HEK293 (cell line): ENCODE results near the gene IGSF9B.
A peak's percentile ranks its signal among the peaks of the same experiment; 100 is the strongest.

Source experiments
- BCL11B ChIP-seq: fragments of 450-650 bp; formaldehyde crosslinking; IDR thresholded peaks from 2 replicates; pipeline ENCODE4 v1.5.1; 2016; ENCODE audit warnings: low read depth, missing biosample characterization, missing genetic modification characterization
- PRDM10 ChIP-seq: fragments of 450-650 bp; formaldehyde crosslinking; IDR thresholded peaks from 2 replicates; pipeline ENCODE4 v1.5.1; 2016; ENCODE audit warnings: missing biosample characterization, missing genetic modification characterization
- SALL2 ChIP-seq: fragments of 450-650 bp; formaldehyde crosslinking; IDR thresholded peaks from 2 replicates; pipeline ENCODE4 v1.5.0; 2017; ENCODE audit warnings: missing biosample characterization, mild to moderate bottlenecking, missing genetic modification characterization, borderline replicate concordance
- SP3 ChIP-seq: fragments of 450-650 bp; formaldehyde crosslinking; IDR thresholded peaks from 2 replicates; pipeline ENCODE4 v1.5.1; 2016; ENCODE audit warnings: missing biosample characterization, missing genetic modification characterization
- TRIM28 ChIP-seq: IDR thresholded peaks from 2 replicates; pipeline ENCODE4 v1.6.1; 2011; ENCODE audit warnings: low read length, control low read depth, borderline replicate concordance
- YY1 ChIP-seq: fragments of 450-650 bp; formaldehyde crosslinking; IDR thresholded peaks from 2 replicates; pipeline ENCODE4 v1.5.1; 2018; ENCODE audit warnings: missing biosample characterization, missing genetic modification characterization
- ZBTB20 ChIP-seq: fragments of 450-650 bp; formaldehyde crosslinking; IDR thresholded peaks from 2 replicates; pipeline ENCODE4 v1.5.1; 2016; ENCODE audit warnings: missing biosample characterization, missing genetic modification characterization
- ZBTB6 ChIP-seq: fragments of 450-650 bp; formaldehyde crosslinking; IDR thresholded peaks from 2 replicates; pipeline ENCODE4 v1.5.1; 2017; ENCODE audit warnings: missing biosample characterization, missing genetic modification characterization
- ZNF10 ChIP-seq: fragments of 450-650 bp; formaldehyde crosslinking; IDR thresholded peaks from 2 replicates; pipeline ENCODE4 v1.5.1; 2017; ENCODE audit warnings: missing biosample characterization, missing genetic modification characterization
- ZNF121 ChIP-seq: fragments of 450-650 bp; formaldehyde crosslinking; IDR thresholded peaks from 2 replicates; pipeline ENCODE4 v1.5.1; 2016; ENCODE audit warnings: missing biosample characterization, missing genetic modification characterization
- ZNF19 ChIP-seq: fragments of 450-650 bp; formaldehyde crosslinking; IDR thresholded peaks from 2 replicates; pipeline ENCODE4; 2016; ENCODE audit warnings: missing biosample characterization, missing genetic modification characterization, low read depth
- ZNF221 ChIP-seq: fragments of 450-650 bp; formaldehyde crosslinking; IDR thresholded peaks from 2 replicates; pipeline ENCODE4 v1.5.1; 2017; ENCODE audit warnings: missing biosample characterization, missing genetic modification characterization, borderline replicate concordance
- ZNF24 ChIP-seq: fragments of 450-650 bp; formaldehyde crosslinking; IDR thresholded peaks from 2 replicates; pipeline ENCODE4 v1.5.1; 2016; ENCODE audit warnings: missing biosample characterization, missing genetic modification characterization
- ZNF280D ChIP-seq: fragments of 450-650 bp; formaldehyde crosslinking; IDR thresholded peaks from 2 replicates; pipeline ENCODE4 v1.5.1; 2016; ENCODE audit warnings: missing biosample characterization, missing genetic modification characterization
- ZNF335 ChIP-seq: fragments of 450-650 bp; formaldehyde crosslinking; conservative IDR thresholded peaks from 2 replicates; pipeline ENCODE4 v1.5.1; 2016; ENCODE audit warnings: missing biosample characterization, missing genetic modification characterization
- ZNF423 ChIP-seq: fragments of 450-650 bp; formaldehyde crosslinking; IDR thresholded peaks from 2 replicates; pipeline ENCODE4 v1.5.1; 2016; ENCODE audit warnings: missing biosample characterization, missing genetic modification characterization
- ZNF48 ChIP-seq: fragments of 450-650 bp; formaldehyde crosslinking; IDR thresholded peaks from 2 replicates; pipeline ENCODE4 v1.5.1; 2016; ENCODE audit warnings: missing biosample characterization, missing genetic modification characterization
- ZNF548 ChIP-seq: fragments of 450-650 bp; formaldehyde crosslinking; IDR thresholded peaks from 2 replicates; pipeline ENCODE4 v1.5.1; 2016; ENCODE audit warnings: missing biosample characterization, missing genetic modification characterization
- ZNF610 ChIP-seq: fragments of 450-650 bp; formaldehyde crosslinking; IDR thresholded peaks from 2 replicates; pipeline ENCODE4 v1.5.1; 2016; ENCODE audit warnings: missing biosample characterization, missing genetic modification characterization, borderline replicate concordance
- ZNF658 ChIP-seq: fragments of 450-650 bp; formaldehyde crosslinking; IDR thresholded peaks from 2 replicates; pipeline ENCODE4; 2016; ENCODE audit warnings: missing biosample characterization, missing genetic modification characterization
- ZNF660 ChIP-seq: fragments of 450-650 bp; IDR thresholded peaks from 2 replicates; pipeline ENCODE4 v1.5.1; 2018; ENCODE audit warnings: missing biosample characterization, mild to moderate bottlenecking, missing genetic modification characterization
- ZNF677 ChIP-seq: fragments of 450-650 bp; IDR thresholded peaks from 2 replicates; pipeline ENCODE4 v1.5.0; 2018; ENCODE audit warnings: missing biosample characterization, mild to moderate bottlenecking, missing genetic modification characterization, moderate library complexity
- ZNF776 ChIP-seq: fragments of 450-650 bp; formaldehyde crosslinking; IDR thresholded peaks from 2 replicates; pipeline ENCODE4 v1.5.0; 2017; ENCODE audit warnings: missing biosample characterization, missing genetic modification characterization, borderline replicate concordance
- ZNF785 ChIP-seq: fragments of 450-650 bp; formaldehyde crosslinking; IDR thresholded peaks from 2 replicates; pipeline ENCODE4 v1.5.1; 2016; ENCODE audit warnings: missing biosample characterization, missing genetic modification characterization
- ZNF791 ChIP-seq: fragments of 450-650 bp; formaldehyde crosslinking; IDR thresholded peaks from 2 replicates; pipeline ENCODE4 v1.5.1; 2016; ENCODE audit warnings: missing biosample characterization, missing genetic modification characterization
- ZNF830 ChIP-seq: fragments of 450-650 bp; IDR thresholded peaks from 2 replicates; pipeline ENCODE4 v1.5.0; 2018; ENCODE audit warnings: missing biosample characterization, missing genetic modification characterization, low read depth, mild to moderate bottlenecking, moderate library complexity
- ZSCAN4 ChIP-seq: fragments of 450-650 bp; formaldehyde crosslinking; IDR thresholded peaks from 2 replicates; pipeline ENCODE4 v1.5.1; 2017; ENCODE audit warnings: missing biosample characterization, missing genetic modification characterization
- TF ChIP-seq, protein P1 (sequence below): fragments of 450-650 bp; formaldehyde crosslinking; IDR thresholded peaks from 2 replicates; pipeline ENCODE4 v1.5.1; 2016; ENCODE audit warnings: missing biosample characterization, missing genetic modification characterization, borderline replicate concordance

Gene IGSF9B

DNA sequence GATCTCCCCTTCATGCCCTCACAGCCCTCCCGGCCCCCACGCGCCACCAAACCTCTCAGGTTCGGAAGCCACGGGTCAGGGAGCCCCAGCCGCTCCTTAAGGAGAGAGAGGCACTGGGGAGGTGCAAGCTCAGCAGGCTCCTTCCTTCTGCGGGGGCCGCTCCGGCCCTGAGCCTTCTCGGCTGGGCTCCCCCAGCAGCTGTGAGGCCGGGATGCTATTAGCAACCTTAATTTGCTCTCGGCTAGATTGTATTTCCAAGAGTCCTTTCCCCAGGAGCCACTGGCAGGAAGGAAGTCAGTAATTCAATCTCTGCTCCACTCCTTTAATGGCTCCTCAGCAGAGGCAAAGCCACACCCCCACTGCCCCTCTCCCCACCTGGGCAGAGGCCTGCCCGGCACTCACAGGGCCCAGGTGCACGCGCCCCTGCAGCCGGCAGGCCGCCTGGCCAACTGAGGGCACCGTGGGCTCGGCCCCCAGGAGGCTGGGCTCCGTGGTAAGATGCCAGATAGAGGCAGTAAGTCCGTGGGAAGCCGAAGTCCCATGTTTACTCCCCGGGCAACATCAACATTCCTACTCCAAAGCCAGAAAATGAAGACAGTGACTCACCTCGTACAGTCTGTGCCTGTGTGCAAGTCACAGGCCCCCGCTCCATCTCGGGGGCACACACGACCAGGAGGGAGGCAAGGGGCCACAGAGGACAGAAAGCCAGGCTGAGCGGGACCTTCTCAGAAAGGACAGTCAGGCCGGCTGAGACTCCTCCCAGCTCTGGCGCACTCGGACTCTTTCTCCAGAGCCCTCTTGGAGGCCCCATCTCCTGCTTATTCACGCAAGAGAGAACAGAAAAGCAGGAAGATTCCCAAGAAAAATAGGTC, 5.2 kb downstream of the IGSF9B start (continued):
- TF ChIP-seq PRDM10 (tag by site-specific recombination) = 0 out of 2 replicates have a peak, but pooled peaks have one; percentile 15
- no peak for TF ChIP-seq ZSCAN4
- no peak for TF ChIP-seq ZNF658 (tag by site-specific recombination)
- no peak for TF ChIP-seq ZNF280D (tag by site-specific recombination)
- TF ChIP-seq SALL2 (tag by site-specific recombination) = no peak
- no peak for TF ChIP-seq ZNF19
- no peak for TF ChIP-seq ZNF660
- no peak for TF ChIP-seq ZNF10 (tag by site-specific recombination)
- TF ChIP-seq, protein P1, sequence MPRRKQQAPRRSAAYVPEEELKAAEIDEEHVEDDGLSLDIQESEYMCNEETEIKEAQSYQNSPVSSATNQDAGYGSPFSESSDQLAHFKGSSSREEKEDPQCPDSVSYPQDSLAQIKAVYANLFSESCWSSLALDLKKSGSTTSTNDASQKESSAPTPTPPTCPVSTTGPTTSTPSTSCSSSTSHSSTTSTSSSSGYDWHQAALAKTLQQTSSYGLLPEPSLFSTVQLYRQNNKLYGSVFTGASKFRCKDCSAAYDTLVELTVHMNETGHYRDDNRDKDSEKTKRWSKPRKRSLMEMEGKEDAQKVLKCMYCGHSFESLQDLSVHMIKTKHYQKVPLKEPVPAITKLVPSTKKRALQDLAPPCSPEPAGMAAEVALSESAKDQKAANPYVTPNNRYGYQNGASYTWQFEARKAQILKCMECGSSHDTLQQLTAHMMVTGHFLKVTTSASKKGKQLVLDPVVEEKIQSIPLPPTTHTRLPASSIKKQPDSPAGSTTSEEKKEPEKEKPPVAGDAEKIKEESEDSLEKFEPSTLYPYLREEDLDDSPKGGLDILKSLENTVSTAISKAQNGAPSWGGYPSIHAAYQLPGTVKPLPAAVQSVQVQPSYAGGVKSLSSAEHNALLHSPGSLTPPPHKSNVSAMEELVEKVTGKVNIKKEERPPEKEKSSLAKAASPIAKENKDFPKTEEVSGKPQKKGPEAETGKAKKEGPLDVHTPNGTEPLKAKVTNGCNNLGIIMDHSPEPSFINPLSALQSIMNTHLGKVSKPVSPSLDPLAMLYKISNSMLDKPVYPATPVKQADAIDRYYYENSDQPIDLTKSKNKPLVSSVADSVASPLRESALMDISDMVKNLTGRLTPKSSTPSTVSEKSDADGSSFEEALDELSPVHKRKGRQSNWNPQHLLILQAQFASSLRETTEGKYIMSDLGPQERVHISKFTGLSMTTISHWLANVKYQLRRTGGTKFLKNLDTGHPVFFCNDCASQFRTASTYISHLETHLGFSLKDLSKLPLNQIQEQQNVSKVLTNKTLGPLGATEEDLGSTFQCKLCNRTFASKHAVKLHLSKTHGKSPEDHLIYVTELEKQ = no peak
- no peak for TF ChIP-seq ZNF830 (tag by site-specific recombination)
- TF ChIP-seq ZNF423 (tag by site-specific recombination) = no peak
- TF ChIP-seq BCL11B = no peak
- no peak for TF ChIP-seq ZBTB6 (tag by site-specific recombination)
- TF ChIP-seq ZBTB20 (tag by site-specific recombination) = peak; percentile 68
- TF ChIP-seq ZNF610 (tag by site-specific recombination) = no peak
- no peak for TF ChIP-seq ZNF24 (tag by site-specific recombination)
- no peak for TF ChIP-seq ZNF48 (tag by site-specific recombination)
- 0 out of 2 replicates have a peak, but pooled peaks have one; percentile 41 for TF ChIP-seq TRIM28
- TF ChIP-seq YY1 (tag by site-specific recombination) = no peak
- no peak for TF ChIP-seq SP3 (tag by site-specific recombination)
- TF ChIP-seq ZNF776 (tag by site-specific recombination) = no peak
- TF ChIP-seq ZNF791 (tag by site-specific recombination) = no peak
- no peak for TF ChIP-seq ZNF121 (tag by site-specific recombination)
- no peak for TF ChIP-seq ZNF221
- TF ChIP-seq ZNF785 (tag by site-specific recombination) = no peak
- TF ChIP-seq ZNF677 (tag by site-specific recombination) = no peak
- peak; percentile 56; the same call in 1 of the 2 replicates for TF ChIP-seq ZNF335
- TF ChIP-seq ZNF548 (tag by site-specific recombination) = no peak
